ENCODE measurements around the gene RBM47.

DNA sequence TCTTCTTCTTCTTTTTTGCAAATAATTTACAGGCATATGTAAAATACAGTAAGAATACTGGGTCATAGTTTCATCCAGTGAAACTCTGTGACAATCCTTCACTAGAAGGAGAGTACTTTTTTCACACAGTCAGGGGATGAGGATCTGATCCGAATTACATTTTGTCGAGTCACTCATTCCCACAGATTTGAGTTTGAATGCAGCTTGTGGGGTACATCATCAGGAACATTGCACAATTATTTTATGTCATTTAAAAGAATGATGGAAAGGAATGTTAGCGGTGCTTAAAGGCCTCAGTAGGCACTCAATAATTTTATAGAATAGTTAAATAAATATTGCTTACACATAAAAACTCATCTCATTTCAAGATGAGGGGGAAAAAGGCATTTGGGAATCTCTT lies 205.9 kb downstream of the RBM47 start:
- TF ChIP-seq, protein P1, sequence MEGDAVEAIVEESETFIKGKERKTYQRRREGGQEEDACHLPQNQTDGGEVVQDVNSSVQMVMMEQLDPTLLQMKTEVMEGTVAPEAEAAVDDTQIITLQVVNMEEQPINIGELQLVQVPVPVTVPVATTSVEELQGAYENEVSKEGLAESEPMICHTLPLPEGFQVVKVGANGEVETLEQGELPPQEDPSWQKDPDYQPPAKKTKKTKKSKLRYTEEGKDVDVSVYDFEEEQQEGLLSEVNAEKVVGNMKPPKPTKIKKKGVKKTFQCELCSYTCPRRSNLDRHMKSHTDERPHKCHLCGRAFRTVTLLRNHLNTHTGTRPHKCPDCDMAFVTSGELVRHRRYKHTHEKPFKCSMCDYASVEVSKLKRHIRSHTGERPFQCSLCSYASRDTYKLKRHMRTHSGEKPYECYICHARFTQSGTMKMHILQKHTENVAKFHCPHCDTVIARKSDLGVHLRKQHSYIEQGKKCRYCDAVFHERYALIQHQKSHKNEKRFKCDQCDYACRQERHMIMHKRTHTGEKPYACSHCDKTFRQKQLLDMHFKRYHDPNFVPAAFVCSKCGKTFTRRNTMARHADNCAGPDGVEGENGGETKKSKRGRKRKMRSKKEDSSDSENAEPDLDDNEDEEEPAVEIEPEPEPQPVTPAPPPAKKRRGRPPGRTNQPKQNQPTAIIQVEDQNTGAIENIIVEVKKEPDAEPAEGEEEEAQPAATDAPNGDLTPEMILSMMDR (conservative IDR thresholded peaks at IDR 0.05), result no peak
- TF ChIP-seq EZH2 (IDR thresholded peaks at IDR 0.05; ENCODE audit: low read depth), result no peak
